ENCODE measurements around the gene KIF13A. TPM values are rescaled to one million over a fixed set of nuclear protein-coding genes. Genes with fewer than 3 reads are reported as not detected.

The KIF13A gene
- total and polyA plus RNA-seq, 10 of the 15 experiments (the other 5 are each of a cell fraction or from before 2014, with no cell fraction given): 0.02 to 0.26 (median 0.13) TPM; not detected in 2

- 97% methylated on average over 2 of the region's 2 CpGs for WGBS (ENCODE audit: insufficient coverage, insufficient replicate concordance, low lambda C conversion rate, missing lambda C conversion rate)
- Histone ChIP-seq H3K27ac (ENCODE audit: control insufficient read depth, insufficient read depth) (no peak overlapping the region), H3K79me2 (ENCODE audit: control insufficient read depth, insufficient read depth, low read length) (no peaks in the 10 kb centered on the region), H3K9ac (ENCODE audit: control insufficient read depth, insufficient read depth, low read length) (no peak overlapping the region), H3K4me2 (ENCODE audit: control insufficient read depth, insufficient read depth) (no peak overlapping the region), H3K9me3 (replicated peaks; ENCODE audit: control insufficient read depth, insufficient read depth, low read length) (no peaks in the 10 kb centered on the region), H3K36me3 (ENCODE audit: control insufficient read depth in 2 of 2, insufficient read depth in 2 of 2, low read length in 1 of 2) (no peaks in the 10 kb centered on the region), H3K4me1 (ENCODE audit: control insufficient read depth, insufficient read depth, low read length) (no peaks in the 10 kb centered on the region), H2AFZ (ENCODE audit: control insufficient read depth, low read depth, low read length) (no peak overlapping the region), H4K20me1 (ENCODE audit: control insufficient read depth, insufficient read depth) (no peaks in the 10 kb centered on the region), H3K27me3 (replicated peaks in 1 of 2; ENCODE audit: control insufficient read depth in 2 of 2, insufficient read depth in 2 of 2, low read length in 1 of 2) (no peaks in the 10 kb centered on the region), H3K4me3 (no peak overlapping the region)
- ChIA-PET SMC1A (ENCODE audit: uncharacterized antibody, unreplicated experiment) (no interaction called here), CTCF (no interaction called here), RAD21 (ENCODE audit: unreplicated experiment) (no interaction called here), POLR2A (interaction anchor here (0.7 kb wide), 1 partner anchor 160 kb away, joined by 3 read pairs; no protein-coding TSS in a partner anchor)
- in situ Hi-C loops (cut with MboI) (no loop called here), intact Hi-C loops (cut with micrococcal nuclease; ENCODE audit: unreplicated experiment) (no loop called here)
- no TSS peak for BruUV-seq (replicated peaks)
- DNase-seq (ENCODE audit: low read depth, low spot score): no peak
- TF ChIP-seq MAX (IDR thresholded peaks at IDR 0.05; ENCODE audit: low read depth, low read length): no peak
- no peak for TF ChIP-seq RBBP5 (conservative IDR thresholded peaks at IDR 0.05)
- TF ChIP-seq RFX5 (IDR thresholded peaks at IDR 0.05; ENCODE audit: low read depth, low read length): no peak
- no peak for TF ChIP-seq E4F1 (IDR thresholded peaks at IDR 0.05; ENCODE audit: borderline replicate concordance, partially characterized antibody)
- no peak for TF ChIP-seq ZZZ3 (IDR thresholded peaks at IDR 0.05; ENCODE audit: control insufficient read depth, insufficient read length, low read depth)
- TF ChIP-seq EP300 (IDR thresholded peaks at IDR 0.05; ENCODE audit: borderline replicate concordance in 1 of 2, control insufficient read depth in 1 of 2, low read depth in 2 of 2, low read length in 2 of 2): no peak
- ATAC-seq: no peak
- FAIRE-seq: no peak
Observed at GRCh38 chr6:17836293-17836692, 151.1 kb downstream of the KIF13A start.

All from GM12878 (cell line).